Bronchial epithelial cell (primary cell): Measurements from ENCODE around the gene OPN4. TPM values are rescaled to one million over a fixed set of nuclear protein-coding genes. Genes with fewer than 3 reads are reported as not detected.

ENCODE experiments used
- DNase-seq: peaks from one replicate; pipeline ENCODE4 v3.0.0-alpha.2; 2010; ENCODE audit warnings: low read depth
- FAIRE-seq: peaks from 2 replicates; lab custom pipeline; 2011; peaks lifted over from hg19 to GRCh38; lab: Jason Lieb, UNC
- H3K27me3 ChIP-seq: 2 replicates; pipeline ENCODE4 v1.5.1; 2011; ENCODE audit warnings: low read length; ENCODE audit not compliant: control insufficient read depth, insufficient read depth
- H3K36me3 ChIP-seq: 2 replicates; pipeline ENCODE4 v1.5.1; 2011; ENCODE audit warnings: low read length; ENCODE audit not compliant: control insufficient read depth, insufficient read depth
- H3K4me3 ChIP-seq: 2 replicates; pipeline ENCODE4 v1.5.1; 2011; ENCODE audit warnings: mild to moderate bottlenecking, low read depth, low read length, control low read depth
- CTCF ChIP-seq: IDR thresholded peaks from 2 replicates; pipeline ENCODE4 v1.5.1; 2011; ENCODE audit warnings: mild to moderate bottlenecking, moderate library complexity, low read length, control low read depth, inconsistent platforms; ENCODE audit not compliant: insufficient read depth, severe bottlenecking
- total RNA-seq: library from RNA; depleted of rRNA; stranded (reverse); fragments of >200 nt; gene quantifications from 2 replicates; pipeline ENCODE4 v1.2.1, GENCODE V29; 2014

OPN4 gene
- total RNA-seq, 1 donor from 2014 or later, result not detected

GRCh38 chr10:86705139-86705538, 50.8 kb downstream of the OPN4 start:
- no peaks in the 10 kb centered on the region for H3K36me3 ChIP-seq
- DNase-seq (no peak), FAIRE-seq (no peak)
- H3K27me3 ChIP-seq, result no peaks in the 10 kb centered on the region
- no peak overlapping the region for H3K4me3 ChIP-seq
- TF ChIP-seq CTCF, result no peak

- FAIRE-seq, result no peak
- no peak for TF ChIP-seq CTCF
- H3K4me3 ChIP-seq, result no peak overlapping the region
- DNase-seq, result no peak
- H3K27me3 ChIP-seq, result no peaks in the 10 kb centered on the region
- H3K36me3 ChIP-seq, result no peaks in the 10 kb centered on the region
Measured at GRCh38 chr10:86705905-86706304, 51.6 kb downstream of the OPN4 start.

GRCh38 chr10:86706401-86706841, 52.1 kb downstream of the OPN4 start:
- Histone ChIP-seq H3K4me3 (no peak overlapping the region), H3K27me3 (no peaks in the 10 kb centered on the region), H3K36me3 (no peaks in the 10 kb centered on the region)
- no peak for TF ChIP-seq CTCF
- FAIRE-seq (no peak), DNase-seq (no peak)

GRCh38 chr10:86706977-86707376, 52.6 kb downstream of the OPN4 start:
- Histone ChIP-seq H3K4me3 (no peak overlapping the region), H3K36me3 (no peaks in the 10 kb centered on the region), H3K27me3 (no peaks in the 10 kb centered on the region)
- no peak for TF ChIP-seq CTCF
- DNase-seq, result no peak
- FAIRE-seq, result no peak

- no peak for FAIRE-seq
- no peak for DNase-seq
- TF ChIP-seq CTCF, result no peak
Measured at GRCh38 chr10:86707505-86707904, 53.2 kb downstream of the OPN4 start.

GRCh38 chr10:86708068-86708782, 53.9 kb downstream of the OPN4 start:
- no peak for FAIRE-seq

More at GRCh38 chr10:86707505-86707904, 53.2 kb downstream of the OPN4 start:
- Histone ChIP-seq H3K27me3 (no peaks in the 10 kb centered on the region), H3K4me3 (no peak overlapping the region), H3K36me3 (no peaks in the 10 kb centered on the region)

More at GRCh38 chr10:86708068-86708782, 53.9 kb downstream of the OPN4 start:
- H3K36me3 ChIP-seq, result no peaks in the 10 kb centered on the region
- DNase-seq, result no peak
- no peak overlapping the region for H3K4me3 ChIP-seq
- no peaks in the 10 kb centered on the region for H3K27me3 ChIP-seq
- no peak for TF ChIP-seq CTCF
